SIG-M5 treated with dmso at 0.1 percent for 504 hours (cell line): ENCODE results near the gene NEK7.

ENCODE experiments used
- DNase-seq: peaks from one replicate; lab custom pipeline; 2025; ENCODE audit not compliant: unreplicated experiment; lab: John Stamatoyannopoulos, UW

NEK7 gene

DNA sequence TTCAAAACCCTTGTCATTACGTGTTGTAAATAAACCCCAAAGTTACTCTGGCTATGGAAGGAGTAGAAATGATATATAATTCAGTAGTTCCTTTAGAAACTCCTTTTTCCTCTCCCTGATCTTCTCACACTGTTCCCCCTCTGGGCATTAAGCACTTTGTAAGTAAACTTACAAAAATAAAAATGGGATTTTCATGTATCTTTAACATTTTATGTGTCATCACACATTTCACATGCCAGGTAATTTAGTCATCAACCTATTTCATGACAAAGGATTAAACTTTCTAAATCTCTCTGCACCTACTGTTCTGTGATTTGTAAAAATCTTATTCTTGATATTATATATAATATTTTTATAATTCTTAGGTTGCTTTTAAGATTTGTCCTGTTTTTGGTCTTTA, 176.9 kb downstream of the NEK7 start:
- DNase-seq = no peak

- no peak for DNase-seq
Measured at GRCh38 chr1:198335663-198336062, 178.9 kb downstream of the NEK7 start.

DNA sequence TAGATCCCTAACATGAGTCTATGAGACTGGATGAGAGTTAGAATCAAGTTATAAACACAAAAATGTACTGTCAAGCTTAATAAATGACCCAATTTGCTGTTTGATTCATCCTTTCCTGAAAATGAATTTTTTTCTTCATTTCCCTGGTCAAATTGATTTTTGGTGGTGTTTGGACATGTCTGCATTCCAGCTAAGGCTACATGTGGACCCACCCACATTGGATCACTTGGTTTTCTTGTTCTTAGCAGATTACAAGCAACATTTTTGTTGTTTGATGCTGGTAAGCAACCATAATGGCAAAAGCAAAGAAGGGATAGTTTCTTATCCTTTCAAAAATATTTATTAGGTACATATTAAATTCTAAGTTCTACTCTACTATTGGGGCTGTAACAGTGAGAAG, 181.1 kb downstream of the NEK7 start:
- no peak for DNase-seq

DNA sequence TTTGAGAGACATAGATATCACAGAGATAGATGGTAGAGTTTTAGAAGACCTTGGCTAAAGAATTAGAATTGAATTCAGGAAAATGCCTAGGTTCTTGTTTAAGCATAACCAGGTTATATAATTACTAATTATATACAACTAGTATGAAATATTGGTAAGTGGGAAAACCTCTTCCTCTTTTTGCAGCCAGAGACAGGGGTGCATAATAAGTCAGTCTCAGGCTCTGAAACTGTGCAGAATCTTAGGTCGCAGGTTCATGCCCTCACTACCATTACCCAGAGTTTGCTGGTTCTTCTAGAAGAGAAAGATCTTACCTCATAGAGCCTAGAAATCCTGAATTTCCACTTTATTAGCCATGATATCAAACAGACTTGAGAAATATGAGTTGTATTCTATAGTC, 183.3 kb downstream of the NEK7 start:
- DNase-seq = no peak

DNA sequence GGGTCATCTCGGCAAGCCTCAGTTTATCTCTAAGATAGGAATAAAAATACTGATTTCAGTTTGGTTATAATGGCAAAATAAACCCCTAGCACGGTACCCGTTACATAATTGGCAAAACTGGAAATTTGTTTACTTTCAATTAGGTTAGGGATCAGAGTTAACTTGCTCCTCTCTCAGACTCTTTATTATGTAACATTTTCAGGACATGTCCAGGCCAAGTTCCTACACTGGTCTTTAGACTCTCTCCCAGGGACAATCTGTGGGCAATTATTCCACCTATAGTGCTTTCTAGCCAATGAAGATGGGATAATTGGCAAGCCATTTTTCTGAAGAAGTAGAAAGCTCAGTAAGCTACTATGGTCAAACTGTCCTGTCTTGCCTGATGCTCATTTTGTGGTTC, 189.4 kb downstream of the NEK7 start:
- DNase-seq = no peak

- no peak for DNase-seq
Measured at GRCh38 chr1:198350456-198350855, 193.7 kb downstream of the NEK7 start.

GRCh38 chr1:198352975-198353695, 196.3 kb downstream of the NEK7 start:
- no peak for DNase-seq

- DNase-seq = no peak
Measured at GRCh38 chr1:198357937-198358336, 201.1 kb downstream of the NEK7 start.

GRCh38 chr1:198359024-198359653, 202.3 kb downstream of the NEK7 start:
- no peak for DNase-seq

- DNase-seq = no peak
Measured at GRCh38 chr1:198360208-198360729, 203.5 kb downstream of the NEK7 start.

GRCh38 chr1:198361237-198361767, 204.5 kb downstream of the NEK7 start:
- DNase-seq = peak; percentile 38

DNA sequence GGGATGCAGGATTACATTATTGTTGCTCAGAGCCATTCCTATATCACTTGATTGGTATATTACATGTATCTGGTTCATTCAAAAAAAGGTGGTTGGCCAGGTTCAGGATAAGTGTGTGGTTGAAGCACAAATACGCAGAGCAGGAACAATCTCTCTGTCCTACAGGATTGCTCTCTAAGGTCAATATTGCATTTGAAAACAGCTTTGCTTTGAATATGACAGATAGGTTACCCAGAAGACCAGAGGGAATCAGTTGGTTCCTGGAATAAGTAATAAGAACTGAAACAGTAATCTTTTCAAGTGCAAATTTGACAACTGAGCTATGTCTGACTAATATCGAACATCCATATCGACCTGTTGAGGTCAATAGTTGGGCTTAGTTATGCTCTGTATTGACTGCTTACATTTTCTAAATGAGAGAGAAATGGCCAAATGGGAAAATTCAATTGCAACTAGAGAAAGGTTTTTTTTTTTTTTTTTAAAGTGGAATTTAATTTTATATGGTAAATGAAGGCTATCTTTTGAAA, 206.9 kb downstream of the NEK7 start:
- DNase-seq = no peak

- no peak for DNase-seq
Measured at GRCh38 chr1:198364471-198364870, 207.7 kb downstream of the NEK7 start.

GRCh38 chr1:198367296-198367695, 210.5 kb downstream of the NEK7 start:
- no peak for DNase-seq

DNA sequence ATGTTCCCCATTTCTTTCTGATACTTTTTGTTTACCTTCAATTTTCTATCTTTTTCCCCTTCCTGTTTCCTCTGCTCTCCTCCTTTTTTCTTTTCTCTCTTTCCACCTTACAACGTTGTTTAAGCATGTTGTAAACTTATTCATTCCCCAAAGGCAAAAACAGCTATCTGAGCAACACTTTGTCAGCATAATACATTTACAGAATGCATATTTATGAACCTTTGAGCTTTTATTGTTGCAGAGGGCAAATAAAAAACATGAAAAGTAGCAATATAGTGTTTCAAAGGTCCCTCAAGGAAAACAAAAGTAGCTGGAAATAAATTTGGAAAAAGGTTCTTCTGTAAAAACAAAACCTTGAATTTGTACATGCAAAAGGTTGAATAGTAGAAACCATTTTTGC, 214.2 kb downstream of the NEK7 start:
- no peak for DNase-seq
